H1 (cell line): Measurements from ENCODE around the gene DNAH10. TPM values are rescaled to one million over a fixed set of nuclear protein-coding genes. Genes with fewer than 3 reads are reported as not detected.

Source experiments
- CTCF ChIA-PET: fragments of 300-600 bp; sonication (Branson Sonifier 250); formaldehyde crosslinking; loops from one replicate; lab custom pipeline; 2021; ENCODE audit not compliant: partially characterized antibody; lab: Charles Lee
- POLR2A ChIA-PET: fragments of 300-600 bp; sonication (Branson Sonifier 250); formaldehyde crosslinking; loops from one replicate; lab custom pipeline; 2021; ENCODE audit warnings: inconsistent platforms; ENCODE audit not compliant: partially characterized antibody; lab: Charles Lee
- DNase-seq, 2 experiments: peaks; one replicate each; pipeline versions ENCODE4 v3.0.0 to v3.0.0-alpha.2; 2010 to 2022; ENCODE audit warnings: low spot score in 2 of 2, low read depth in 1 of 2, mixed read lengths in 1 of 2
- FAIRE-seq: peaks from 2 replicates; lab custom pipeline; 2011; peaks lifted over from hg19 to GRCh38; lab: Jason Lieb, UNC
- H2AFZ ChIP-seq: 2 replicates; pipeline ENCODE4 v1.8.1; 2012; ENCODE audit warnings: low read length, inconsistent platforms
- H2AK5ac ChIP-seq: 2 replicates; pipeline ENCODE4 v1.6.1; 2013; ENCODE audit warnings: low read depth, low read length
- H2BK120ac ChIP-seq: replicated peaks from 2 replicates; pipeline ENCODE3; 2013; ENCODE audit warnings: low read depth, low read length, inconsistent platforms
- H2BK12ac ChIP-seq: 2 replicates; pipeline ENCODE4 v1.6.1; 2013; ENCODE audit warnings: low read depth, low read length
- H2BK15ac ChIP-seq: 2 replicates; pipeline ENCODE4 v1.6.1; 2013; ENCODE audit warnings: low read length
- H2BK20ac ChIP-seq: 2 replicates; pipeline ENCODE4 v1.6.1; 2013; ENCODE audit warnings: low read length
- H2BK5ac ChIP-seq: 2 replicates; pipeline ENCODE4 v1.6.1; 2013; ENCODE audit warnings: low read depth, low read length
- H3K14ac ChIP-seq: 2 replicates; pipeline ENCODE4 v1.6.1; 2013; ENCODE audit warnings: inconsistent platforms; ENCODE audit not compliant: insufficient read length
- H3K18ac ChIP-seq: 2 replicates; pipeline ENCODE4 v1.6.1; 2013; ENCODE audit warnings: low read length; ENCODE audit errors: extremely low read depth
- H3K23ac ChIP-seq: 2 replicates; pipeline ENCODE4 v1.6.1; 2013; ENCODE audit warnings: inconsistent platforms; ENCODE audit not compliant: insufficient read length
- H3K23me2 ChIP-seq: 2 replicates; pipeline ENCODE4 v1.6.1; 2013; ENCODE audit warnings: low read depth, low read length
- H3K27ac ChIP-seq: 2 replicates; pipeline ENCODE4 v1.6.1; 2011; ENCODE audit warnings: low read depth, low read length, inconsistent platforms
- H3K27me3 ChIP-seq, 4 experiments: replicated peaks in 1 of 4; 1 replicate in 1 of 4; 2 replicates in 3 of 4; pipeline versions ENCODE4 v1.6.1 to v1.8.1; 2011 to 2013; ENCODE audit warnings: low read length in 3 of 4, mild to moderate bottlenecking in 3 of 4, inconsistent platforms in 2 of 4, mixed read lengths in 2 of 4, moderate library complexity in 1 of 4; ENCODE audit not compliant: control insufficient read depth in 3 of 4, insufficient read depth in 3 of 4; ENCODE audit errors: extremely low read depth in 1 of 4
- H3K36me3 ChIP-seq, 4 experiments: 2 replicates each; pipeline versions ENCODE4 v1.6.1 to v1.8.1; 2011 to 2013; ENCODE audit warnings: mild to moderate bottlenecking in 4 of 4, low read length in 3 of 4, moderate library complexity in 2 of 4, control low read depth in 1 of 4, inconsistent platforms in 1 of 4; ENCODE audit not compliant: insufficient read depth in 4 of 4, control insufficient read depth in 2 of 4
- H3K4ac ChIP-seq: replicated peaks from 2 replicates; pipeline ENCODE3; 2013; ENCODE audit warnings: low read length, low read depth, mixed read lengths, inconsistent platforms; ENCODE audit not compliant: insufficient read length
- H3K4me1 ChIP-seq, 4 experiments: replicated peaks in 1 of 4; 1 replicate in 1 of 4; 2 replicates in 3 of 4; pipeline versions ENCODE4 v1.6.1 to v1.8.1; 2011 to 2013; ENCODE audit warnings: low read length in 3 of 4, inconsistent platforms in 2 of 4, mixed read lengths in 1 of 4; ENCODE audit not compliant: insufficient read depth in 4 of 4, control insufficient read depth in 3 of 4
- H3K4me2 ChIP-seq, 2 experiments: 2 replicates each; pipeline versions ENCODE4 v1.6.1 to v1.8.1; 2011 to 2013; ENCODE audit warnings: low read depth in 2 of 2, low read length in 2 of 2, control low read depth in 1 of 2, inconsistent platforms in 1 of 2, mild to moderate bottlenecking in 1 of 2; ENCODE audit not compliant: insufficient read depth in 1 of 2
- H3K4me3 ChIP-seq, 4 experiments: fragments of 200-600, 300-600 bp in 1 of 4; sonication (generic), shearing (Covaris generic), sonication (Bioruptor Twin) in 1 of 4; 2 replicates each; pipeline versions ENCODE4 v1.5.1 to v1.8.1; 2011 to 2016; ENCODE audit warnings: low read length in 4 of 4, low read depth in 3 of 4, control low read depth in 2 of 4, inconsistent platforms in 2 of 4, mild to moderate bottlenecking in 2 of 4, mixed read lengths in 1 of 4, moderate library complexity in 1 of 4; ENCODE audit not compliant: insufficient read depth in 2 of 4; ENCODE audit errors: extremely low read depth in 1 of 4
- H3K56ac ChIP-seq: replicated peaks from 2 replicates; pipeline ENCODE3; 2013; ENCODE audit warnings: low read depth, mild to moderate bottlenecking, mixed read lengths, low read length, inconsistent platforms; ENCODE audit not compliant: insufficient read length
- H3K79me1 ChIP-seq: 2 replicates; pipeline ENCODE4 v1.6.1; 2013; ENCODE audit warnings: low read depth, low read length, control low read depth
- H3K79me2 ChIP-seq, 2 experiments: 2 replicates each; pipeline versions ENCODE4 v1.6.1 to v1.8.1; 2012 to 2013; ENCODE audit warnings: low read length in 2 of 2, mild to moderate bottlenecking in 2 of 2, inconsistent platforms in 1 of 2; ENCODE audit not compliant: insufficient read depth in 2 of 2, control insufficient read depth in 1 of 2
- H3K9ac ChIP-seq, 4 experiments: replicated peaks in 1 of 4; 1 replicate in 1 of 4; 2 replicates in 3 of 4; pipeline versions ENCODE4 v1.6.1 to v1.8.1; 2011 to 2013; ENCODE audit warnings: low read depth in 3 of 4, low read length in 3 of 4, control low read depth in 2 of 4, mild to moderate bottlenecking in 2 of 4, moderate library complexity in 2 of 4, inconsistent platforms in 1 of 4; ENCODE audit errors: extremely low read depth in 1 of 4
- H3K9me3 ChIP-seq, 2 experiments: 2 replicates each; pipeline versions ENCODE4 v1.6.1 to v1.8.1; 2012 to 2013; ENCODE audit warnings: mild to moderate bottlenecking in 2 of 2, moderate library complexity in 2 of 2, control low read depth in 1 of 2, inconsistent platforms in 1 of 2, low read depth in 1 of 2, low read length in 1 of 2, mixed read lengths in 1 of 2; ENCODE audit not compliant: insufficient read depth in 2 of 2
- H4K20me1 ChIP-seq, 2 experiments: replicated peaks in 1 of 2; 2 replicates each; pipeline versions ENCODE3 to v1.8.1; 2011 to 2013; ENCODE audit warnings: inconsistent platforms in 2 of 2, low read length in 2 of 2, mild to moderate bottlenecking in 1 of 2; ENCODE audit not compliant: insufficient read depth in 2 of 2, control insufficient read depth in 1 of 2
- H4K5ac ChIP-seq: 2 replicates; pipeline ENCODE4 v1.6.1; 2013; ENCODE audit warnings: low read length, low read depth, mixed read lengths, inconsistent platforms; ENCODE audit not compliant: insufficient read length
- H4K8ac ChIP-seq: 2 replicates; pipeline ENCODE4 v1.8.0; 2013; ENCODE audit warnings: mild to moderate bottlenecking, moderate library complexity, low read length, inconsistent platforms; ENCODE audit not compliant: insufficient read depth; ENCODE audit errors: extremely low read depth
- H4K91ac ChIP-seq: replicated peaks from 2 replicates; pipeline ENCODE3; 2013; ENCODE audit warnings: low read length, mixed read lengths, inconsistent platforms; ENCODE audit not compliant: insufficient read length
- CBX8 ChIP-seq: fragments of 300-800, 300-1000 bp; sonication (generic); IDR thresholded peaks from 2 replicates; pipeline ENCODE4 v1.7.1; 2016; ENCODE audit warnings: low read depth, low read length, borderline replicate concordance
- CHD2 ChIP-seq: IDR thresholded peaks from 2 replicates; pipeline ENCODE4 v1.6.1; 2012; ENCODE audit warnings: low read length, improper control_type of control experiment
- CTBP2 ChIP-seq: IDR thresholded peaks from 2 replicates; pipeline ENCODE4 v1.7.0; 2011; ENCODE audit warnings: borderline replicate concordance, mild to moderate bottlenecking, moderate library complexity, mixed read lengths, low read length; ENCODE audit not compliant: insufficient read depth, insufficient read length
- EZH2 ChIP-seq: fragments of 200-600 bp; sonication (generic); IDR thresholded peaks from 2 replicates; pipeline ENCODE4 v1.7.1; 2012; ENCODE audit warnings: low read depth, mild to moderate bottlenecking, moderate library complexity, low read length, inconsistent platforms; ENCODE audit not compliant: severe bottlenecking
- GABPA ChIP-seq: IDR thresholded peaks from 2 replicates; pipeline ENCODE4 v1.6.1; 2011; ENCODE audit warnings: mild to moderate bottlenecking, low read length, moderate library complexity, borderline replicate concordance; ENCODE audit not compliant: insufficient read depth
- HDAC6 ChIP-seq: IDR thresholded peaks from one replicate; pipeline ENCODE4 v1.7.1; 2012; ENCODE audit warnings: low read depth, mild to moderate bottlenecking, inconsistent platforms, low read length, moderate library complexity
- JUND ChIP-seq: IDR thresholded peaks from 2 replicates; pipeline ENCODE4 v1.6.1; 2011; ENCODE audit warnings: mild to moderate bottlenecking, improper control_type of control experiment, low read length
- POLR2AphosphoS5 ChIP-seq: IDR thresholded peaks from 2 replicates; pipeline ENCODE4 v1.6.1; 2011; ENCODE audit warnings: low read depth, low read length
- RNF2 ChIP-seq: fragments of 200-900, 300-1000 bp; sonication (generic); IDR thresholded peaks from 2 replicates; pipeline ENCODE4 v1.7.1; 2016; ENCODE audit warnings: borderline replicate concordance, low read depth, mild to moderate bottlenecking, antibody characterized with exemption, low read length; ENCODE audit not compliant: poor library complexity, severe bottlenecking; ENCODE audit errors: missing control alignments
- SIRT6 ChIP-seq: IDR thresholded peaks from one replicate; pipeline ENCODE4 v1.7.1; 2012; ENCODE audit warnings: low read length, inconsistent platforms
- SUZ12 ChIP-seq: fragments of 200-600 bp; sonication (generic); IDR thresholded peaks from 2 replicates; pipeline ENCODE4 v1.6.1; 2012; ENCODE audit warnings: mild to moderate bottlenecking, inconsistent platforms, low read length, moderate library complexity, mixed read lengths
- TCF12 ChIP-seq: IDR thresholded peaks from 2 replicates; pipeline ENCODE4 v1.6.1; 2011; ENCODE audit warnings: low read depth, mild to moderate bottlenecking, low read length
- YY1 ChIP-seq: IDR thresholded peaks from 2 replicates; pipeline ENCODE4 v1.6.1; 2011; ENCODE audit warnings: low read depth, mild to moderate bottlenecking, low read length
- ZNF274 ChIP-seq: IDR thresholded peaks from 2 replicates; pipeline ENCODE4 v1.7.0; 2012; ENCODE audit warnings: low read length, borderline replicate concordance; ENCODE audit errors: extremely low read depth
- WGBS, 2 experiments: shearing (Covaris generic) in 1 of 2; methylation state at CpG; one replicate each; pipeline versions ENCODE4 v1.1.6 to v1.1.7; 2013 to 2015; ENCODE audit warnings: low lambda C conversion rate in 2 of 2, mixed read lengths in 2 of 2, inconsistent platforms in 1 of 2, low coverage in 1 of 2, missing lambda C conversion rate in 1 of 2; ENCODE audit not compliant: insufficient replicate concordance in 2 of 2, insufficient coverage in 1 of 2, insufficient read length in 1 of 2; ENCODE audit errors: extremely low coverage in 1 of 2, missing lambda C conversion rate in 1 of 2; 5-methylcytosine and 5-hydroxymethylcytosine counted together
- polyA plus RNA-seq, 7 experiments: library from polyadenylated mRNA; depleted of rRNA in 3 of 7; stranded (reverse) in 5 of 7; unstranded in 2 of 7; fragments of >200 nt in 5 of 7; fragments of 200-250 nt in 2 of 7; gene quantifications; 1 replicate in 5 of 7; 2 replicates in 1 of 7; 4 replicates in 1 of 7; pipeline versions ENCODE4 v1.2.1 to v1.2.3, GENCODE V29; 2011 to 2013; ENCODE audit warnings: missing spikeins in 2 of 7, mixed read lengths in 2 of 7
- total RNA-seq: library from RNA; stranded (reverse); fragmentation: NEBNext Ultra II Directional; extraction: Animal tissue kit (Norgen Biotek cat#: 25700); gene quantifications from 2 replicates; pipeline ENCODE4 v1.2.1, GENCODE V29; 2021

Gene DNAH10
- total and polyA plus RNA-seq, 2 of the 8 experiments (the other 6 are each of a cell fraction or from before 2014, with no cell fraction given), result 0.02 to 0.24 TPM

- Histone ChIP-seq H4K5ac (no peak overlapping the region), H3K4me3 (no peak overlapping the region), H3K36me3 (peaks cover 18 to 84% (median 49%) of the 10 kb centered on the region in 4 experiments), H2BK12ac (no peak overlapping the region), H3K79me1 (no peaks in the 10 kb centered on the region; the same call in 1 of the 2 replicates), H3K23ac (no peak overlapping the region), H2BK5ac (no peak overlapping the region), H2BK120ac (no peak overlapping the region), H3K23me2 (no peaks in the 10 kb centered on the region), H3K14ac (no peak overlapping the region), H2BK20ac (no peak overlapping the region), H3K79me2 (no peaks in the 10 kb centered on the region), H3K4me1 (no peaks in the 10 kb centered on the region), H2BK15ac (no peak overlapping the region), H3K4ac (no peak overlapping the region), H2AK5ac (no peak overlapping the region), H4K8ac (no peak overlapping the region), H3K9me3 (no peaks in the 10 kb centered on the region), H4K20me1 (peaks cover 6 to 14% of the 10 kb centered on the region in 2 experiments), H4K91ac (no peak overlapping the region), H3K56ac (no peak overlapping the region), H3K18ac (no peak overlapping the region), H3K27me3 (no peaks in the 10 kb centered on the region), H3K4me2 (no peak overlapping the region), H2AFZ (no peak overlapping the region), H3K27ac (no peak overlapping the region), H3K9ac (no peak overlapping the region)
- DNase-seq (no peak), FAIRE-seq (no peak)
- no peak for TF ChIP-seq CHD2
- TF ChIP-seq POLR2AphosphoS5, result no peak
- TF ChIP-seq GABPA, result no peak
- no peak for TF ChIP-seq JUND
- no peak for TF ChIP-seq ZNF274
- no peak for TF ChIP-seq EZH2
- no peak for TF ChIP-seq SUZ12
- TF ChIP-seq HDAC6, result no peak
- no peak for TF ChIP-seq SIRT6
- TF ChIP-seq YY1, result no peak
- no peak for TF ChIP-seq RNF2
- TF ChIP-seq CBX8, result no peak
- TF ChIP-seq TCF12, result no peak
- no peak for TF ChIP-seq CTBP2
- CTCF ChIA-PET, result no interaction called here
- 91% methylated on average over 5 of the region's 5 CpGs; no CpG with 5 or more reads in 1 of the 2 experiments for whole genome bisulfite sequencing, 2 experiments
- POLR2A ChIA-PET, result no interaction called here
Observed at GRCh38 chr12:123747309-123747708, 14.8 kb upstream of the DNAH10 start.
